ENCODE measurements around the gene SMO.

SMO gene

DNA sequence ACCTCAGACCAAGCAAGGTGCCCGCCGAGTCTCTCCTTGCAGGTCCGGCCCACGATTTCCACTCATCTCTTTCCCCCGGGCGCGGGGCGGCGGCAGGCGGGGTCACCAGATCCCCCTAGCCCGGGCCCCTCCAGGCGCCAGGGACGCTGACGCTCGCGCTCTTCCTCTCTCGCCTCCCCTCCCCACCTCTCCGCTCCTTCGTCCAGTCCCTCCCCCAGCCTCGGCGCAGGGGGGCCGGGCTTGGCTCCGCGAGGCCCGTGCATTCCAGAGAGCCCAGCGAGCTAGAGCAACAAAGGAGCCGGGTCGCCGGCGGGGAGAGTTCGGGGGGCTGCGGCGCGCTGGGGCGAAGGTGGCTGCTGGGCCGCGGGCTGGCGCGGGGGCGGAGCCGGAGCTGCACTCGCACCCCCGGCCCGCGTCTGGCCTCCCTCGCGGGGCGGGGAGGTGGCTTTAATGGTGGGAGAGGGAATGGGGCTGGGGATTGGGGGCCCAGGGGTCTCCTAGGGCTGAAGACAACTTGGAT lies at the start of gene SMO:
Gene SMO, plus strand, starts transcription at position 262 of the 520 bp plus-strand sequence. CDS start 519 bp downstream, outside the sequence.
- DNase-seq (ENCODE audit: low read depth), result no peak

DNA sequence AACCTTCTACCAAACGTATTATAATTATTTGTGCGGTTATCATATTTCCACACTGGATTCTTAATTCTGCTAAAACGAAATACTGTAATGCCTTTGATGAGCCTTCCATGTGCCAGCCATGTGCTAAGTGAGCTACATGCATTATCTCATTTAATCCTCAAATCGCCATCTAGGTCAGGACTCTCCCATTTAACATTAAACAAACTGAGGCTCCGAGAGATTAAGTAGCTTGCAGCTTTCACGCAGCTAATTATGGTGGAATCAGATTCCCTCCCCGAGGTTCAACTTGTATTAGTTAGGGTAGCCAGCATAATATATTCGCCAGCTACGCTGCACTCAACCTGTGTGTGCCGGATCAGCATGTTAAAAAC lies 44.7 kb upstream of the SMO start:
- DNase-seq (ENCODE audit: low read depth), result no peak

DNA sequence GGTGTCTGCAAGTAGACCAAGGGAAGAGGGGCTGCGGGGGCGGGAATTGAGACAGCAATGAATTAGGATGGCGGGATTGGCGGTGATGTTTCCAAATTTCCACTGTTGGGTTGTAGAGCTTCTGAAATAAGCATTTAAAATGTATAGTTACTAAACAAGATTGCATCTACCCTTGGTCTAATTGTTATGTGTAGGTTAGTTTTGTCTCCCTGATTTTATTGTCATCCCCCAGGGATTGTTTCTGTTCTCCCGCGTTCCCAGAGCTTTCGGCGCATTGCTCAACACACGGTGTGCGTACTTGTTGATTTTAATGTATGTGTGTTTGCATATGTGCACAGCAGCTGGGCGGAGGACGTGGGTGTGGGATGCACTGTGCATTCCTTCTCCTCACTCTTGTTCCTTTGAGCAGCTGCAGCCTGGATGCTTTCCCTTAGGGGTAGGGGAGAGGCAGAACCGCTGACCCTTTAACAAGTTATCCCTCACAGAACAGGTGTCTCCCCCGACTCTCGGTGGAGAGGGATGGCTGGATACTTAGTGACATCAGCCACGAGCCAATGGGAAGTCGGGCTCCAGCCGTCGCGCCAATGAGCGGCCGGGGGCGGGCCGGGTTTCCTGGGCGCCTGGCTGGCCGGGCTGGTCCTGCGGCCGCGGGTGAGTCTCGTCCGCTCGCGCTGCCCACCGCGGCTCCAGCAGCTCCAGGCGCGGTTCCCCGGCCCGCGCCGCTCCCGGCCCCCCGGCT lies 44.2 kb upstream of the SMO start, which contains the start of gene TSPAN33:
Gene TSPAN33, plus strand, starts transcription at position 613 of the 739 bp plus-strand sequence. CDS start 274 bp downstream, outside the sequence.
- DNase-seq (ENCODE audit: low read depth), result no peak

DNA sequence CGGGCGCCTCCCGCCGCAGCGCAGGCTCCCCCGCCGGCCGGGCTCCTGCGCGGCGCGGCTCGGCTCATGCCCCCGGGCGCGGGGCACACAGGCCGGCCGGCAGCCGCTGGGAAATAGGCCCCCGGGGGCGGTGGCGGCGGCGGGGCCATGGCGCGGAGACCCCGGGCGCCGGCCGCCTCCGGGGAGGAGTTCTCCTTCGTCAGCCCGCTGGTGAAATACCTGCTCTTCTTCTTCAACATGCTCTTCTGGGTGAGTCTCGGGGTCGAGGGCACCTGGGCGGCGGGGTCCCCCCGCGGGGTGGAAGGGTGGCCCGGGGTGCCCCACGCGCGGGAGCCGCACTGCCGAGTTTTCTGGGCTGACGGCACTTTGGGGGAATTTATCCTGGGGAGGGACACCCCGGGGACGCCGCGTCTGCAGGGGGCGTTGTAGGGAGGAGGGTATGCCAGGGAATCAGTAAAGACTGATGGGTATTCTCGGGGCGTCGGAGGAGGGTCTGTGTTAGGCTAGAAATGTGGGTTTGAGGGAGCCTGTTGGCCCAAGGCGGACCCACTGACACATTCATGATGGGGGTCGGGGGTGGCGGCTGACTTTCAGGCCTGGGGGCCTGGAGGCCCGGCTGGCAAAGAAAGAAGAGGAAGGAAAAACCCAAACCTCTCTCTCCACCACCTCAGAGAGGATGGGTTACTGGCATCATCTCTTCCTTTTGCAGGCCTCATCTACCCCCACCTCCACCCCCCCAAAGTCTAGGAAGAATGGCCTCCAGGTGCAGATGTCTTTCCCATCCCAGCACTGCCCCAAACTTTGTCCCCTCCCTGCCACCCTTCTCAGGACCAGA lies 43.4 kb upstream of the SMO start:
- no peak for DNase-seq (ENCODE audit: low read depth)

DNA sequence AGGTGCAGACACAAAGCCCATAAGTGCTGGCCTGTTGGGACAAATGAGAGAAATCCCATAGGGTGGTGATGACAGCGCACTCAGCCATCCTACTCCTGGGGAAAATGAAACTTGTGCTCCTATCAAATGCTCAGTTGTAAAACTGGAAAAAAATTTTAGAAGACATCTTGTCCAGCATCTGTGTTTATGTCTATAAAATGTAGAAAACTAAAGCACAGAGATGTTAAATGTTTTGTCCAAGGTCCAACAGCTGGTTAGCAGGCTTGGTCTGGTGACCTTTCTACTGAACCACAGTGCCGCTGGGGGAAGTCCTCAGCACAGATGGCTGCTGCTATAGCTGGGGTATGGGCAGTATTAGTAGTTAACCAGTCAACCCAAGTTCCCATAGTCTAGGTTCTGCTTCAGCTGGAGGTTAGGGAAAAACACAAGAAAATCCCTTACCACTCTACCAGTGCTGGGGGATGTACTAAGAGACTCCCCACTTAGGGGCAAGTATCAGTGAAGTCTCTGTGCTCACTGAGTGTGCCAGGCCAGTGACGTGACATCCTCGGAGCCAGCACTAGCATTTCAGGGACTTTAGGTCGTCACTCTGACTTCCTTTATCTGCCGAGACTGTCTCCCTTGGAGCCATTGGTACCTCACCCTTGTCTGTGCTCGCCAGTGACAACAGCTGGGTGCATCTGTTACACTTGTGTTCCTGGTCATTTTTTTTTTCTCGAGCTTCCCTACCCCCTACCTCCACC lies 42.0 kb upstream of the SMO start:
- DNase-seq (ENCODE audit: low read depth), result no peak

DNA sequence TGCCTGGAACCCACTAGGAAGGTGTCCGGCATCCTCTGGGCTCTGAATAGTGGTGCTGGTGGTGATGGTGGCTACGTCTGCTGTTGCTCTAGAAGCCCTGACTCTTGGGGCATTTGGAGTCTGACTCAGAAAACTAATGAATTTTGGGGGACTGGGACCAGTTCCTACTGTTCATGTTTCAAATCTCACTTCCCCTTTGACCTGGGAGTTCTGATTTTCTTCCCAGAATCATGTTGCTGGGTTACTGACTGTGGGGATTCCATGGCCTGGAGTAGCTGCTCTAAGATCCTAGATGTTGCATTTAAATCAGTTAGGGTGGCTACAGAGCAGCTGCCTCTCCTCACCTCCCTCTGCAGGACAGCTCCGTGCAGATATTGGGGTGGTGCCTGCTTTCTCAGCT lies 40.7 kb upstream of the SMO start:
- DNase-seq (ENCODE audit: low read depth), result no peak

DNA sequence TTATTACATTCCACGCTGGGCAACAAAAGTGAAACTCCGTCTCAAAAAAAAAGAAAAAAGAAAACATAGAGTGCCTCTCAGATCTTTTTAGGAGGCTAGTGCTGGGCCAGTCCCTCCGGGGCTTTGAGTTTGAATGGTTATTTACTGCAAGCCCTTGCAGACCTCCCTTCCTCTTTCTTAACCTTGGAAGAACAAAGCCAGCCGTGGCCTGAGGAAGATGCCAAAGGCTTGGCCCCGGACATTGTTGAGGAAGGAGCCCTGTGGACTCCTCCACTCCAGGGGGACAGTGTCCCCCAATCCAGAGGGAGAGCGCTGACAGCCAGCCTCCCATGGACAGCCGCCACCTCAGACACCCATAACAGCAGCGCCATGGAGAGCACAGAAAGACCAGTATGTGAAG lies 38.9 kb upstream of the SMO start:
- no peak for DNase-seq (ENCODE audit: low read depth)

DNA sequence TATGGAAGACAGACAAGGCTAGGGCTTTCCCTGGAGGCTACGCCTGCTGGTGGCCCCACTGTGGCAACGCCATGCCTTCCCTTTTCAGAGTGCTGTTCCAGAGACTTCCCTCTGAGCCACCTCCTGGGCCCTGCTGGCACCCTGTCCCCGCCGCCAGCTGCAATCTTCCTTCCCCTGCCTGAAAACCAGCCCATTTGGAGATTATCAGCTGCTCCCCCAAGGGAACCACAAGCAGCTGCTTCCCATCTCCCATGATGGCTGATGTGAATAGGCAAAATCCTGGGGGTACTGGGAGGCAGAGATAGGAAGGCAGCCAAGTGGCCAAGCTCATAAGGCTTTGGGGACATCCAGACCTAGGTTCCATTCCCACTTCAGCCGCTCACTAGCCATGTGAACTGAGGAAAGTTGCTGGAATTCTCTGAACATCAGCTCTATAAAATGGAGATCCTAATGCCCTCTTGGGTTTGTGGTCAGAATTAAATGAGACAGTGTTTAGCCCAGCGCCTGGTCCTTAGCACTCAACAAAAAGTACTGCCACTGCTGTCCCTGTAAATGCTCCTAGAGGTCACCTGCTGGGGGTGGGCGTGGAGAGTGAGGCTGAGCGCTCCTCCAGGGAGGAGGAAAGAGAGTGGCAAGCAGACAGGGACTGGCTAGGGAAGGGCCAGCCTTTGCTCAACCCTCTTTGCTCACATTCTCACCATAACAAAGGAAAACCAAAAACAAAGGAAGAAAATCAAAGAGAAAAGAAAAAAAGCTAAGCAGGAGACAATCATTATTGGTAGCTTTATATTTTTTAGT lies 38.0 kb upstream of the SMO start:
- no peak for DNase-seq (ENCODE audit: low read depth)

DNA sequence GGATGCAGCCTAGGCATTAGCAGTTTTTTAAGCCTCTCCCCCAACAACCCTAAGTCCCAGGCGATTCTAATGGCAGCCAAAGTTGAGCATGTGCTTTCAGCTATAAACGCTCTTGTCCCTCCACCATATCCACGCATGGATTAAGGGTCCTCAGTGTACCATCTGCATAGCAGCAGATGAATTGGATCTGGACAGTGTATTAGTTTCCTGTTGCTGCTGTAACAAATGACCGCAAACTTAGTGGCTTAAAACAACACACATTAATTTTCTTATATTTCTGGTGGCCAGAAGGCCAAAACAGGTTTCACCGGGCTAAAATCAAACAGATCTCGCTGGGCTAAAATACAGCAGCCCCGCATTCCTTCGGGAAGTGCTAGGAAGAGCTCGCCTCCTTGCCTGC lies 30.8 kb upstream of the SMO start:
- DNase-seq (ENCODE audit: low read depth), result no peak

DNA sequence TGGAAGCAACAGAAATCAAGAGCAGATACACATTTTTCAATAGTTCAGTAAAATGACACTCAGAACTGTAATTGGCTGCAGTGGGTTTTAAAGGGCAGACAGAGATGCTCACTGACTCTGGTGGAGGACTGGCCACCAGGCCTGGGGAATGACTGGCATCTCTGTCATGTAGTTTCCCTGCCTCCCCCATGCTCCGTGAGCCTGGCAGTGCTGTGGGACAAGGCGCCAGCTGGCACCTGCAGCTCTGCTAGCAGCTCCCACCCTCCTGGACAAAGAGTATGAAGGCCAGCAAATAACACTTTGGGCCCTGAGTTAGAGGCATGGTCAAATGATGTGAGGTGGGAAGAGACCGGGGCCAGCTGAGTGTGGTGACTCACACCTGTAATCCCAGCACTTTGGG lies 28.9 kb upstream of the SMO start:
- no peak for DNase-seq (ENCODE audit: low read depth)

DNA sequence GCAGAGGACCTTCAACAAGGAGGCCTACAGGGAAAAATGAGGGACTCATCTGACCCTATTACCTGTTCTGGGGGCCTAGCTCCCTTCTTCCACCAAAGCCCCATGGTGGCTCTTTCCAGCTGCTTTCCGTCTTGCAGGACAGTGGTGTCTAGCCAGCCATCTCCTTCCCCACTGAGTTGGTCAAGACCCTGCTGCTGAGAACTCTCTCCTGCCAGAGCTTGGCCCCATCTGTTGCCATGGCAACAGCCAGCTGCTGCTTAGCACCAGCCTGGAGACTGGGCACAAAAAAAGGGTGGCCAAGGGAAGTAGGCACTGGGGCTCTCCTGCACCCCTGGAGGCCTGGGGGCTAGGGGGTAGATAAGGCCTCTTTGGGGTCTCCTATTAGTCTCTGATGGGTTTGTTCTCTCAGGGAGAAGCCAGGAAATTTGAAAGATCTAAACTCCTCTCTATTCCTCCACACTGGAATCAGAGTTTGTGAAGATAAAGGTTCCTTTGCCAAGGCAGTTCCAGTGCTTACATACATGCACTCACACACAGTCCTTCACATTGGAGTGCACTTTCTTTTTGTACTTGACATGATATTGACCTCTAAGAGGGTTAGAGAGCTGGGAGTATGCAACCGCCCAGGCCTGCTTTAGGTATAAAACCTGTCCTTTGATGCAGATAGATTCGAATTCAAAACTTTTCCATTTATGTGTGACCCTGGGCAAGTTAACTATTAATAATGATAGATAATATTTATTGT lies 28.1 kb upstream of the SMO start:
- DNase-seq (ENCODE audit: low read depth), result no peak

DNA sequence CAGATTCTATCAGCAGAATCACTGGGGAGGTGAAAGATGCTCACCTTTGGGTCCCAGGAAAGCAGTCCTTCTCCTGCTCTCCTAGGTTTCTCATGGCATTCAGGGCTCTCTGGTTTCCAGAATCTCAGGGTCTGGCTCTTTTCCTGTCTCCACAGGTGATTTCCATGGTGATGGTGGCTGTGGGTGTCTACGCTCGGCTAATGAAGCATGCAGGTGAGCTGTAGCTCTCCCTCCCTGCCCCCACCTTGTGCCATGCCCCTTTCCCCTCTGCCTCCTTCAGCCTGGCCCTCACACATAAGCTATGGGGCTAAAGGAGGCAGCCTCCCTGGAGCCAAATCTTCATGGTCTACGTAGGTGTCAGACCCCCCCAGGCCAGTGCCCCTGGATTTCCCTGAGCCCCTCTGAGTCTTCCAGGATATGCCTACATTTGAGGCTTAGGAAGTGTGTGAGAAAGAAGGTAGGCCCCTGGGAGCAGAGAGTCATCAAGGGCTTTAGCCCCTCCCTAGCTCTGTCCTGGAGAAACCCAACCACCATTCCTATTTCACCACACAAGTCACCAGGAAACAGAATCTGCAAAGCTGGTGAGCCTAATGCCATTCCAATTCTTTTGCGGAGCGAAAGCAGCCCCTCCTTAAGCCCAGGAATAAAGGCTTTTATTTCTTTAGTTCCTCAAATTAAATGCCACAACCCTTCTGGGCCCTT lies 26.8 kb upstream of the SMO start:
- no peak for DNase-seq (ENCODE audit: low read depth)

DNA sequence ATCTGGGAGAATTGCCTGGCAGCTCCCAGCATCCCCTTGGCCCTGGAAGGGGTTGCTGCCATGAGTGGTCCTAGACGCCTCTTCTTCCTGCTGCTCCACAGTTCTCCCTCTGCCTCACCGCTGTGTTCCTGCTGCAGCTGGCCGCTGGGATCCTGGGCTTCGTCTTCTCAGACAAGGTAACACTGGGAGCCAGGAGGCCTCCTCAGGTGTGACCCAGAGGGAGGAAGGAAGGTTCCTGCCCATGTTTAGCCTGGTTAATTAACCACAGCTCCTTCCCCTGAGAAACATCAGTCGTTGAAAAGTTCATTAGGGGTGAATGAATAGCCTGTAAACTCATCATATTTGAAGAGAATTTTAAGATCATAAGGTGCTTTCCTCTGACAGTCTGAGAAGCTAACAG lies 25.7 kb upstream of the SMO start:
- DNase-seq (ENCODE audit: low read depth), result no peak

DNA sequence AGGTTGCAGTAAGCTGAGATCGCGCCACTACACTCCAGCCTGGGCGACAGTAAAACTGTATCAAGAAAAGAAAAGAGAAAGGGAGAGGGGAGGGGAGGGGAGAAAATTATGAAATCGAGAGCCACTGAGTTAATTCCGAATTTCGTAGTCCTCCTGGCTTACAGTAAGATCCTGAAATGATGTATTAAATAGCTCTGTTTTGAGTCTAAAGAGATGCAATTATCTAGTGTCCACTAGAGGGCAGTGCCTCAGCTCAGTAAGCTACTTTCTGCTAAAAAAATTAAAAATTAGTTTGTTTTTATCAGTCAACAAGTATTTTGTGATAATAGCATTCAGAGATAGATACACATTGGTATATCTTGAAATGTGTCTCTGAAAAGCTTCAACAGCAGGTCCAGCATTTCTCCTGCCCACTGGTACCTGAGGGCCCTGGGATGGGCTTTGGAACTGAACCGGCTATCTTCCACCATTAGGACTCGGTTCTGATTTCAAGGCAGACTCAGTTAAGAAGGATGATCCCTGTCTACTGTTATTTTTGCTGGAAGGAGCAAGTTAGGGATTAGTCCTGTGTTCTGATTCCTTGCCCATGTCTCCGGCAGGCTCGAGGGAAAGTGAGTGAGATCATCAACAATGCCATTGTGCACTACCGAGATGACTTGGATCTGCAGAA lies 24.4 kb upstream of the SMO start:
- DNase-seq (ENCODE audit: low read depth), result no peak

DNA sequence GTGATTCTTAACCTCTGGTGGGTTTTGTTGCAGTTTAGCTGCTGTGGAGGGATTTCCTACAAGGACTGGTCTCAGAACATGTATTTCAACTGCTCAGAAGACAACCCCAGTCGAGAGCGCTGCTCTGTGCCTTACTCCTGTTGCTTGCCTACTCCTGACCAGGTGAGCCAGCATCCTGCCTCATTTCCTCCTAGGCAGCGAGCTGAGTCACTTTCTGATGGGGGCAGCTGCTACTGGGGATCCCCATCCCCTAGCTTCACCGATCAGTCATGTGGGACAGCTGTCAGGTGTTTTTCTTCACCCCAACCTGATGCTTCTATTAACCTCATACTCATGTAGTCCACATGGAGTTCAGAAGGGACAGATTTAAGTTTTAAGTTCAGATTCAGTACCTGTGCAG lies 21.7 kb upstream of the SMO start:
- no peak for DNase-seq (ENCODE audit: low read depth)

DNA sequence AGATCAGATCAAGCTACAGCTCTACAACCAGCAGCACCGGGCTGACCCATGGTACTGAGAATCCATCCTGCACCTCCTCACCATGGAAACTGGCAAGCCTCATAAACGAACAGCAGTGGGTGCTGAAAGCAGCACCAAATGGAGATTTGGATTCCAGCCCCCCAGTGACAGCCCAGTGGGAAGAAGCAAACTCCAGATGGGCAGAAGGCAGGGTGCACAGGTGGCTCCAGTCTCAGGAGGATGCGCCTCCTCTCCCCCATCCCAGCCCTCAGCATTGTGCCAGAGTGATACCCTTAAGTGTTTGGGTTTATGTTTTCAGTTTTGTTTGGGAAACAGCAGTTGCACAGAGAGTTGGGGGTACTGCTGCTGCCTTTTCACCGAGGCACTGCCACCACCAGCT lies 20.6 kb upstream of the SMO start:
- DNase-seq (ENCODE audit: low read depth), result no peak

DNA sequence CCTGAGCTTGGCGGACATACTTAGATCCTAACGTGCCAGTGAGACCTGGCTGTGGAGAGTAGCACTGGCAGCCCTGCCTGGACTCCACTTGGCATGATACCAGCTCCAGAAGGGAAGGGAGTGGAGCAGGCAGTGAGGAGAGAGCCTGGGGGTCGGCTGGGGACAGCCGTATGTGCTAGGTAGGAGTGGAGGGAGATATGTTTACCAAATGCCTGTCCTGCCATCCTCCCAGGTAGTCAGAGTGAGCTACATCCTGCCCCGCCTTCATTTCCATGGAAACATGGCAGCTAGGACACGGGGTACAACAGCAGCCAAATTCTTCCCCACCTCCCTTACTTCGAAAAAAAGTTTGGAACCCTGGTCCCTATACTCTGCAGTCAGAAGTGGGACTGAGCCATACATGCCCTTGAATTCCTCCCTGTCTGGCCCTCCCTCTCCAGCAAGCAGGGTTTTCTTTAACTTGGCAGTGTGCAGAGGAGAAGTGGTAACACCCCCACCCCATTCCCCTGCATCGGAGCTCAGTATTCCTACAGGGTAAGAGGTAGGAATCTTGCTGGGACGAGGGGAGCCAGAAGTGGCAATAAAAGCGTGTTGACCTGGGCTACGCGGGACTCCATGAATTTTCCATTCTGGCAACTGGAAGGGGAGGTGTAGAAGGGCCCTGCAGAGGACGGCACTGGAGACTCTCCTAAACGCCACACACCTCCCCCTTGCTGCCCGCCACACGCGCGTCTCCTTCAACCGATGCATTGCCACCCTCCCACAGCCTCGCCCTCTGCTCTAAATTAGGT lies 20.0 kb upstream of the SMO start:
- DNase-seq (ENCODE audit: low read depth), result no peak

DNA sequence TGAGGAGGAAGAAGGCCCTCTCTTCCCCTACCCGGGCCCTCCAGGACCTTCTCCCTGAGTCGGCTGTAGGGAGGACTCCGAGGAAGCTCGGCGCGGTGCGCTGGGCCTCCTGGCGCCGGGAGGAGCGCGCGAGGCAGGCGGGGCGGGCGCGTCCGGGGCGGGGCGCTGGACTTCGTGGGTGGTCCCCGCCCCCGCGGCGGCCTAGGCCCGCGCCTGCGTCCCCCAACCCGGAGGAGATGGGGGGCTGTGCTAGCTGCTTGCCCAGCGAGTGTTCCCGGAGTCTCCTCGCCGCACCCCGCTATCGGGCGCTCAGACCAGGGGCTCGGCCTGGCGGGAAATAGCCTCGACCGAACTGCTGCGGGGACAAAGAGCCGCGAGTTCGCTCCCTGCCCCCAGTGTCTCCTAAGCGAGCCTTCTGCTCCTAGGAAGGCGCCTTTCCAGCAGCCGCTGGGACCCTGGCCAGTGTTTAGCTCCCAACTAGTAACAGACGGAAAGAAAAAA lies 19.2 kb upstream of the SMO start:
- no peak for DNase-seq (ENCODE audit: low read depth)
